ENCODE measurements around the gene SELENOT. TPM values are rescaled to one million over a fixed set of nuclear protein-coding genes. Genes with fewer than 3 reads are reported as not detected.

The SELENOT gene
- polyA plus RNA-seq, 1 donor from 2014 or later: 268 TPM

DNA sequence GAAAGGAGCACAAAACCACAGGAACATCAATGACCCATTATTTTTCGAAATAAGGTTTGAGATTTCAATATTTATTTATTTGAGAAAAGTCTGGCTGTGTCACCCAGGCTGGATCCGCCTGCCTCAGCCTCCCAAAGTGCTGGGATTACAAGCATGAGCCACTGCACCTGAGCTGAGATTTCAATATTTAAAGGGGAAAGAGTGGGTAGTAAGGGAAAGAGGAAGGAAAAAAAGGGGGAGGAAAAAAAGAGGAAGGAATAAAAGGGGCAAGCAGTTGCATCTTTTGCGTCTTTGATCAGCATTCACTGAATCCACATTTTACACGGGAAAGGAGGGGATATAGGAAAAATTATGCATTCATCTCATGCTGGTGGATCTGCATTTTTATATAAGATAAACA lies 53.2 kb downstream of the SELENOT start:
- Histone ChIP-seq H3K27ac (ENCODE audit: low read length) (no peak overlapping the region), H3F3A (ENCODE audit: insufficient read depth, low read length, poor library complexity, severe bottlenecking) (no peaks in the 10 kb centered on the region), H3K27me3 (ENCODE audit: insufficient read depth, low read depth, low read length) (no peaks in the 10 kb centered on the region), H3K79me2 (replicated peaks; ENCODE audit: insufficient read depth, low read length) (no peaks in the 10 kb centered on the region), H3K4me3 (ENCODE audit: low read length) (no peak overlapping the region), H3K36me3 (ENCODE audit: insufficient read depth, low read length) (no peaks in the 10 kb centered on the region), H3K9ac (ENCODE audit: low read length) (no peak overlapping the region), H4K20me1 (ENCODE audit: insufficient read depth) (no peaks in the 10 kb centered on the region), H3K9me3 (ENCODE audit: low read length) (no peaks in the 10 kb centered on the region), H3K4me2 (ENCODE audit: low read length) (no peak overlapping the region), H2AFZ (ENCODE audit: low read depth, low read length) (no peak overlapping the region), H3K9me2 (ENCODE audit: insufficient read depth, low read length) (no peaks in the 10 kb centered on the region)
- TF ChIP-seq, protein P1, sequence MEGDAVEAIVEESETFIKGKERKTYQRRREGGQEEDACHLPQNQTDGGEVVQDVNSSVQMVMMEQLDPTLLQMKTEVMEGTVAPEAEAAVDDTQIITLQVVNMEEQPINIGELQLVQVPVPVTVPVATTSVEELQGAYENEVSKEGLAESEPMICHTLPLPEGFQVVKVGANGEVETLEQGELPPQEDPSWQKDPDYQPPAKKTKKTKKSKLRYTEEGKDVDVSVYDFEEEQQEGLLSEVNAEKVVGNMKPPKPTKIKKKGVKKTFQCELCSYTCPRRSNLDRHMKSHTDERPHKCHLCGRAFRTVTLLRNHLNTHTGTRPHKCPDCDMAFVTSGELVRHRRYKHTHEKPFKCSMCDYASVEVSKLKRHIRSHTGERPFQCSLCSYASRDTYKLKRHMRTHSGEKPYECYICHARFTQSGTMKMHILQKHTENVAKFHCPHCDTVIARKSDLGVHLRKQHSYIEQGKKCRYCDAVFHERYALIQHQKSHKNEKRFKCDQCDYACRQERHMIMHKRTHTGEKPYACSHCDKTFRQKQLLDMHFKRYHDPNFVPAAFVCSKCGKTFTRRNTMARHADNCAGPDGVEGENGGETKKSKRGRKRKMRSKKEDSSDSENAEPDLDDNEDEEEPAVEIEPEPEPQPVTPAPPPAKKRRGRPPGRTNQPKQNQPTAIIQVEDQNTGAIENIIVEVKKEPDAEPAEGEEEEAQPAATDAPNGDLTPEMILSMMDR (IDR thresholded peaks at IDR 0.05; ENCODE audit: poor library complexity, severe bottlenecking): no peak
- TF ChIP-seq EZH2 (IDR thresholded peaks at IDR 0.05; ENCODE audit: borderline replicate concordance, insufficient read depth, low read length, poor library complexity, severe bottlenecking) (no peak), TAF1 (IDR thresholded peaks at IDR 0.05; ENCODE audit: low read depth) (no peak), EP300 (conservative IDR thresholded peaks at IDR 0.05; ENCODE audit: poor library complexity, severe bottlenecking) (no peak), MXI1 (conservative IDR thresholded peaks at IDR 0.05; ENCODE audit: poor library complexity, severe bottlenecking) (no peak), RAD21 (conservative IDR thresholded peaks at IDR 0.05) (no peak), SMC3 (conservative IDR thresholded peaks at IDR 0.05; ENCODE audit: poor library complexity) (no peak), POLR2AphosphoS5 (IDR thresholded peaks at IDR 0.05) (no peak)
- TF ChIP-seq, protein P2, sequence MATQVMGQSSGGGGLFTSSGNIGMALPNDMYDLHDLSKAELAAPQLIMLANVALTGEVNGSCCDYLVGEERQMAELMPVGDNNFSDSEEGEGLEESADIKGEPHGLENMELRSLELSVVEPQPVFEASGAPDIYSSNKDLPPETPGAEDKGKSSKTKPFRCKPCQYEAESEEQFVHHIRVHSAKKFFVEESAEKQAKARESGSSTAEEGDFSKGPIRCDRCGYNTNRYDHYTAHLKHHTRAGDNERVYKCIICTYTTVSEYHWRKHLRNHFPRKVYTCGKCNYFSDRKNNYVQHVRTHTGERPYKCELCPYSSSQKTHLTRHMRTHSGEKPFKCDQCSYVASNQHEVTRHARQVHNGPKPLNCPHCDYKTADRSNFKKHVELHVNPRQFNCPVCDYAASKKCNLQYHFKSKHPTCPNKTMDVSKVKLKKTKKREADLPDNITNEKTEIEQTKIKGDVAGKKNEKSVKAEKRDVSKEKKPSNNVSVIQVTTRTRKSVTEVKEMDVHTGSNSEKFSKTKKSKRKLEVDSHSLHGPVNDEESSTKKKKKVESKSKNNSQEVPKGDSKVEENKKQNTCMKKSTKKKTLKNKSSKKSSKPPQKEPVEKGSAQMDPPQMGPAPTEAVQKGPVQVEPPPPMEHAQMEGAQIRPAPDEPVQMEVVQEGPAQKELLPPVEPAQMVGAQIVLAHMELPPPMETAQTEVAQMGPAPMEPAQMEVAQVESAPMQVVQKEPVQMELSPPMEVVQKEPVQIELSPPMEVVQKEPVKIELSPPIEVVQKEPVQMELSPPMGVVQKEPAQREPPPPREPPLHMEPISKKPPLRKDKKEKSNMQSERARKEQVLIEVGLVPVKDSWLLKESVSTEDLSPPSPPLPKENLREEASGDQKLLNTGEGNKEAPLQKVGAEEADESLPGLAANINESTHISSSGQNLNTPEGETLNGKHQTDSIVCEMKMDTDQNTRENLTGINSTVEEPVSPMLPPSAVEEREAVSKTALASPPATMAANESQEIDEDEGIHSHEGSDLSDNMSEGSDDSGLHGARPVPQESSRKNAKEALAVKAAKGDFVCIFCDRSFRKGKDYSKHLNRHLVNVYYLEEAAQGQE (IDR thresholded peaks at IDR 0.05; ENCODE audit: borderline replicate concordance): no peak

DNA sequence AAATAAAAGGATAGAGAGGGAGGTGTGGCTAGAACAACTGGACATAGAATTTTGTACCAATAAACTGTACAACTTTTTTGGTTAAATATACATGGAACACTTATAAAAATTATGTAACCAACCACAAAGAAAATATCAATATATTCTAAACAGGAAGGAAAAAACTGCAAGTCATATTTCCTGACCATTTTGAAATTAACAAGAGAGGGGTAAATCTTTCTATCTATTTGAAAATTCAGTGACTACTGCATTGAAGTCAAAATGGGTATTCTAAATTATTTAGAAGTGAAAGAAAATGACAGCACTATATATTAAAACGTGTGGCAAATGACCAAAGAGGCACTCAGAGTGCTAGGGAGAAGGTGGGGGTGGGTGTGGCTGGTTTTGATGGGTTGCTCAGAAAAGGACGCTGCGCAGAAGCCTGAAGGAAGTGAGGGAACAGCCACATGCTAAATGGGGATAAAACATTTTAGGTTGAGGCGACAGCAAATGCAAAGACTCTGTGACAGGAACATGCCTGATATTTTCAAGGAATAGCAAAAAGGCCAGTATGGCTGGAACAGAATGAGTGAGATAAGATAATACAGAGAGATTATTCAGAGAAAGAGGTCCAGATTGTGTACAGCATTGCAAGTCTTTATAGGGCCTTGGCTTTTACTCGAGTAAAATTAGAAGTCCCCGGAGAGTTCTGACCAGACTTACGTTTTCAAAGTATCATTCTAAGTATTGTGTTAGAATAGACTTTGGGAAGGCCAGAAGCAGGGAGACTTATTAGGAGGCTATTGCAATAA lies 59.5 kb downstream of the SELENOT start:
- H3K4me2 ChIP-seq (ENCODE audit: low read length): no peak overlapping the region
- no peaks in the 10 kb centered on the region for H3K36me3 ChIP-seq (ENCODE audit: insufficient read depth, low read length)
- no peak overlapping the region for H3K27ac ChIP-seq (ENCODE audit: low read length)
- no peaks in the 10 kb centered on the region for H4K20me1 ChIP-seq (ENCODE audit: insufficient read depth)
- TF ChIP-seq, protein P2 (IDR thresholded peaks at IDR 0.05; ENCODE audit: borderline replicate concordance): no peak
- TF ChIP-seq, protein P1 (IDR thresholded peaks at IDR 0.05; ENCODE audit: poor library complexity, severe bottlenecking): no peak
- TF ChIP-seq TAF1 (IDR thresholded peaks at IDR 0.05; ENCODE audit: low read depth): no peak
- TF ChIP-seq POLR2AphosphoS5 (IDR thresholded peaks at IDR 0.05): no peak
- no peak for TF ChIP-seq EP300 (conservative IDR thresholded peaks at IDR 0.05; ENCODE audit: poor library complexity, severe bottlenecking)
- no peak for TF ChIP-seq EZH2 (IDR thresholded peaks at IDR 0.05; ENCODE audit: borderline replicate concordance, insufficient read depth, low read length, poor library complexity, severe bottlenecking)
- TF ChIP-seq SMC3 (conservative IDR thresholded peaks at IDR 0.05; ENCODE audit: poor library complexity): no peak
- no peak for TF ChIP-seq MXI1 (conservative IDR thresholded peaks at IDR 0.05; ENCODE audit: poor library complexity, severe bottlenecking)
- TF ChIP-seq RAD21 (conservative IDR thresholded peaks at IDR 0.05): no peak
- H3F3A ChIP-seq (ENCODE audit: insufficient read depth, low read length, poor library complexity, severe bottlenecking): no peaks in the 10 kb centered on the region
- H3K4me3 ChIP-seq (ENCODE audit: low read length): no peak overlapping the region
- H2AFZ ChIP-seq (ENCODE audit: low read depth, low read length): no peak overlapping the region
- no peaks in the 10 kb centered on the region for H3K27me3 ChIP-seq (ENCODE audit: insufficient read depth, low read depth, low read length)
- H3K79me2 ChIP-seq (replicated peaks; ENCODE audit: insufficient read depth, low read length): no peaks in the 10 kb centered on the region
- no peak overlapping the region for H3K9ac ChIP-seq (ENCODE audit: low read length)
- no peaks in the 10 kb centered on the region for H3K9me2 ChIP-seq (ENCODE audit: insufficient read depth, low read length)
- no peaks in the 10 kb centered on the region for H3K9me3 ChIP-seq (ENCODE audit: low read length)

All from neural cell (in vitro differentiated cells).